SK-N-SH treated with all-trans-retinoic acid at 6 μM for 48 hours (cell line): ENCODE results near the gene TRIM69.
"Not testable (repeated sequence)": the region's sequence is repeated elsewhere in the genome, so short reads cannot be mapped to it uniquely, and the experiment has no call there.

Experiments
- ATAC-seq: fragments of 200-7000 bp; cut with Tn5 transposase; 3 replicates; pipeline ENCODE4 v1.9.1; 2020; ENCODE audit warnings: mild to moderate bottlenecking, moderate library complexity
- BACH2 ChIP-seq: fragments of 250-450 bp; sonication (Bioruptor Pico); IDR thresholded peaks from 2 replicates; pipeline ENCODE4 v1.9.0; 2021; ENCODE audit warnings: mild to moderate bottlenecking, borderline replicate concordance
- CREB5 ChIP-seq: fragments of 250-450 bp; sonication (Bioruptor Pico); IDR thresholded peaks from 2 replicates; pipeline ENCODE4 v1.5.1; 2020; ENCODE audit warnings: low read depth, mild to moderate bottlenecking, moderate library complexity
- CSDC2 ChIP-seq: fragments of 250-450 bp; sonication (Bioruptor Pico); IDR thresholded peaks from 2 replicates; pipeline ENCODE4 v1.5.0; 2020; ENCODE audit warnings: mild to moderate bottlenecking, moderate library complexity
- CSRNP3 ChIP-seq: fragments of 250-450 bp; sonication (Bioruptor Pico); IDR thresholded peaks from 2 replicates; pipeline ENCODE4 v1.5.1; 2021; ENCODE audit warnings: mild to moderate bottlenecking, moderate library complexity
- ESRRG ChIP-seq: fragments of 250-450 bp; sonication (Bioruptor Pico); IDR thresholded peaks from 2 replicates; pipeline ENCODE4 v1.6.1; 2021; ENCODE audit warnings: mild to moderate bottlenecking
- GLIS3 ChIP-seq: fragments of 250-450 bp; sonication (Bioruptor Pico); IDR thresholded peaks from 2 replicates; pipeline ENCODE4 v1.5.0; 2020; ENCODE audit warnings: mild to moderate bottlenecking, moderate library complexity
- OSR1 ChIP-seq: fragments of 250-450 bp; sonication (Bioruptor Pico); IDR thresholded peaks from 2 replicates; pipeline ENCODE4 v1.8.0; 2022; ENCODE audit warnings: moderate library complexity, mild to moderate bottlenecking, inconsistent platforms
- PATZ1 ChIP-seq: fragments of 250-450 bp; sonication (Bioruptor Pico); IDR thresholded peaks from 2 replicates; pipeline ENCODE4 v1.8.0; 2020; ENCODE audit warnings: mild to moderate bottlenecking, moderate library complexity, borderline replicate concordance
- POU6F1 ChIP-seq: fragments of 250-450 bp; sonication (Bioruptor Pico); IDR thresholded peaks from 2 replicates; pipeline ENCODE4 v1.8.0; 2021; ENCODE audit warnings: low read depth, mild to moderate bottlenecking, moderate library complexity, borderline replicate concordance
- PPARA ChIP-seq: fragments of 250-450 bp; sonication (Bioruptor Pico); IDR thresholded peaks from 2 replicates; pipeline ENCODE4 v1.5.0; 2020; ENCODE audit warnings: mild to moderate bottlenecking, borderline replicate concordance
- RARB ChIP-seq: fragments of 250-450 bp; sonication (Bioruptor Pico); IDR thresholded peaks from 2 replicates; pipeline ENCODE4 v1.8.0; 2021; ENCODE audit warnings: mild to moderate bottlenecking, moderate library complexity
- SNAI2 ChIP-seq: fragments of 250-450 bp; sonication (Bioruptor Pico); IDR thresholded peaks from 2 replicates; pipeline ENCODE4 v1.5.0; 2020; ENCODE audit warnings: mild to moderate bottlenecking, moderate library complexity
- TCF4 ChIP-seq: fragments of 250-450 bp; sonication (Bioruptor Pico); IDR thresholded peaks from 2 replicates; pipeline ENCODE4 v1.8.0; 2021; ENCODE audit warnings: mild to moderate bottlenecking, moderate library complexity, borderline replicate concordance
- TOX ChIP-seq: fragments of 250-450 bp; sonication (Bioruptor Pico); IDR thresholded peaks from 2 replicates; pipeline ENCODE4 v1.8.0; 2021; ENCODE audit warnings: mild to moderate bottlenecking, moderate library complexity, borderline replicate concordance
- ZC3H10 ChIP-seq: fragments of 250-450 bp; sonication (Bioruptor Pico); IDR thresholded peaks from 2 replicates; pipeline ENCODE4 v1.5.1; 2021; ENCODE audit warnings: mild to moderate bottlenecking, moderate library complexity
- ZFP3 ChIP-seq: fragments of 250-450 bp; sonication (Bioruptor Pico); IDR thresholded peaks from 2 replicates; pipeline ENCODE4 v1.5.0; 2020; ENCODE audit warnings: mild to moderate bottlenecking, moderate library complexity
- ZFP30 ChIP-seq: fragments of 450-650 bp; formaldehyde crosslinking; IDR thresholded peaks from 2 replicates; pipeline ENCODE4 v1.5.0; 2022; ENCODE audit warnings: mild to moderate bottlenecking, moderate library complexity
- ZNF565 ChIP-seq: fragments of 450-650 bp; formaldehyde crosslinking; conservative IDR thresholded peaks from 2 replicates; pipeline ENCODE4 v1.5.0; 2020; ENCODE audit warnings: low read depth, mild to moderate bottlenecking, moderate library complexity
- ZNF8 ChIP-seq: fragments of 450-650 bp; formaldehyde crosslinking; IDR thresholded peaks from 2 replicates; pipeline ENCODE4 v1.5.0; 2020; ENCODE audit warnings: mild to moderate bottlenecking, moderate library complexity

Gene TRIM69

DNA sequence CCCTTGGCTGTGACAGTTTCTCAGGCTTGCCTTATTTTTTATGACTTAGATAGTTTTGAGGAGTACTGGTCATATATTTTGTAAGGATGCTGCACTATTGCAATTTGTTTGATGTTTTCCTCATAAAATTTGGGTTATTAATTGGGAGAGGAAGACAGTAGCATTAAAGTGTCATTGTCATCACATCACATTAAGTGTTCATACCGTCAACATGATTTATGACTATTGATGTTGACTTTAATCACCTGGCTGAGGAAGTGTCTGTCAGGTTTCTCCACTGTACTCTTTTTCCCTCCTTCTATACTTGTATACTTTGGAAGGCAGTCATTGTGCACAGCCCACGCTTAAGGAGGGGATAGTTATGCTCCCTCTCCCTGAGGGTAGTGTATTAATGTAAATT lies 26.9 kb downstream of the TRIM69 start:
- ATAC-seq = no peak
- TF ChIP-seq ZNF8 (CRISPR knock-in tag) (no peak), PATZ1 (CRISPR knock-in tag) (no peak), BACH2 (CRISPR knock-in tag) (no peak), TOX (CRISPR knock-in tag) (no peak), OSR1 (CRISPR knock-in tag) (no peak), PPARA (CRISPR knock-in tag) (no peak), ZC3H10 (CRISPR knock-in tag) (no peak)

GRCh38 chr15:44763848-44764247 lies 27.5 kb downstream of the TRIM69 start:
- TF ChIP-seq ZNF8 (CRISPR knock-in tag) (no peak), CSRNP3 (CRISPR knock-in tag) (no peak), TOX (CRISPR knock-in tag) (no peak), CREB5 (no peak), GLIS3 (CRISPR knock-in tag) (no peak), POU6F1 (CRISPR knock-in tag) (no peak), ESRRG (no peak), RARB (CRISPR knock-in tag) (no peak), ZNF565 (CRISPR knock-in tag) (no peak), ZFP30 (CRISPR knock-in tag) (no peak), CSDC2 (CRISPR knock-in tag) (no peak), ZFP3 (CRISPR knock-in tag) (no peak), ZC3H10 (CRISPR knock-in tag) (no peak)
- TF ChIP-seq, all 23 proteins: peak for 0
- no peak for ATAC-seq

DNA sequence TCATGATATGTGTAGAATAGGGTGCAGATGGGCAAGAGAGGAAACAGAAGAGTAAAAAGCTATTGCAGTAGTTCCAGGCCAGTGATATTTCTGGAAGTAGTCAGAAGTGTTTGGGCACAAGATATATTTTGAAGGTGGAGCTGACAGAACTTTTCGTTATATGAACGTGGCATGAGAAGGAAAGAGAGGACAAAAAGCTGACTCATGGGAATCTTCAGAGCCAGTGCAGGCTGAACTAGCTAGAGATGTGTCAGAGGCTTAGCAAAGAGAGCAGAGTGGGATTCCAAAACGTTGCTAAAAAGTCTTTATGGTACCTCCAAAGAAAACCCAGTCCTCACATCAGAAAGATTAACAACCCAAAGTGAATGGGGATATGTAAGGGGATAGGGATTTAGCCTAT lies 28.7 kb downstream of the TRIM69 start:
- no peak for ATAC-seq
- TF ChIP-seq ZNF565 (CRISPR knock-in tag) (no peak), CREB5 (no peak), SNAI2 (CRISPR knock-in tag) (no peak), CSRNP3 (CRISPR knock-in tag) (no peak), TCF4 (no peak), PPARA (CRISPR knock-in tag) (no peak)

GRCh38 chr15:44769521-44769920 lies 33.2 kb downstream of the TRIM69 start:
- TF ChIP-seq CSDC2 (CRISPR knock-in tag) = no peak
- TF ChIP-seq ZFP30 (CRISPR knock-in tag) = no peak
- ATAC-seq = no peak

- ATAC-seq = not testable (repeated sequence)
Observed at GRCh38 chr15:44770715-44771114, 34.4 kb downstream of the TRIM69 start.
